VCaP (cell line): ENCODE results near the gene ZNF330.
A peak's percentile ranks its signal among the peaks of the same experiment; 100 is the strongest.
"Not testable (repeated sequence)": the region's sequence is repeated elsewhere in the genome, so short reads cannot be mapped to it uniquely, and the experiment has no call there.

ENCODE experiments used
- H3K27ac ChIP-seq: fragments of 450-650 bp; 2 replicates; pipeline ENCODE4 v1.5.1; 2017
- CTCF ChIP-seq: fragments of 450-650 bp; conservative IDR thresholded peaks from 2 replicates; pipeline ENCODE4 v1.5.1; 2017; ENCODE audit warnings: mild to moderate bottlenecking, moderate library complexity

Gene ZNF330

GRCh38 chr4:141220691-141221659 is at the start of gene ZNF330:
Gene ZNF330, plus strand, starts transcription at chr4:141220895. Its CDS starts 1,477 bp downstream, at chr4:141222372.
- TF ChIP-seq CTCF = peak; percentile 36; the same call in 1 of the 2 replicates
- H3K27ac ChIP-seq = peak within 1 kb of the TSS; percentile 84

- TF ChIP-seq CTCF = no peak
- no peak overlapping the region for H3K27ac ChIP-seq
Observed at GRCh38 chr4:141174457-141174856, 46.2 kb upstream of the ZNF330 start.

- no peak overlapping the region for H3K27ac ChIP-seq
- TF ChIP-seq CTCF = no peak
Observed at GRCh38 chr4:141177171-141177570, 43.5 kb upstream of the ZNF330 start.

DNA sequence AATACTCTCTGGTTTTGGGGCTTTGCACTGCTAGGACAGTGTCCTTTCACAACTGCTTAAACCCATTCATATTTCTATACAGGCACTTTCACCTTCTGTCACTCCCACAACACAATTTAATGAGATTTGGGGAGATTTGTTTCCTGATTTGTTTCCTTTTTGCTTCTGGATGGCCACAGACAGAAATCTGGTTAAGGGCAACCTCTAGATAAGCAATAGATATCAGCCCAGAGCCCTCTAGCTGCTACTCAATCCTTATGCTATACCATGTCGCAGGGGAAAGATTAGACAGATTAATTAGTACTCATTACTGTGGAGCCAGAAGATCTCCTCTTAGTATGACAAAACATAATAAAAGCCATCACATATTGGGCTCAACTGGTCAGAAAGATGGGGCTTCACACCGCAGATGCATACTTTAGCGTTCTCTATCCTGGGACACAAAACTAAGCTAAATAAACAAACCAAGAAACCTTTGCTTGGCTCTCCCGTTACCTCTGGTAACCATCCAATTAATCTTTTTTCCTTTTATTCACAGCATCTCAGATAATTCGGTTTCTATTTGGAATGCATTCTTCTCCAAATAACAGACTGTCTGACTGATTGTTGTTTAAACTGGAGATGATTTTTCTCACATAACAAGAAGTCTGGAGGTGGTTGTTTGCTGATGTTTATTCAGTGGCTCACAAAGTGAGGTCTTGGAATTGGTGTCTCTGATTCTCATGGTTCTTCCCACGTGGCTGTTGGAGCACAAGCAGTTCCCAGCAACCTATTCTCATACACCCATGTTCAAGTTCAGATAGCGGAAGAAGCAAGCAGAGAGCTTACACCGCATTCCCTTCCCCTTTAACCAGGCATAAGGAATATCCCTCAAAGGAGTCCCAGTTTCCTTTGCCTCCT is 41.0 kb upstream of the ZNF330 start:
- no peak for TF ChIP-seq CTCF
- no peak overlapping the region for H3K27ac ChIP-seq

GRCh38 chr4:141180991-141181761 is 39.5 kb upstream of the ZNF330 start:
- no peak for TF ChIP-seq CTCF
- H3K27ac ChIP-seq = no peak overlapping the region

- not testable (repeated sequence) for H3K27ac ChIP-seq
Observed at GRCh38 chr4:141183491-141183890, 37.2 kb upstream of the ZNF330 start.

GRCh38 chr4:141192564-141192963 is 28.1 kb upstream of the ZNF330 start:
- H3K27ac ChIP-seq = no peak overlapping the region
- TF ChIP-seq CTCF = no peak
